Right renal cortex interstitium (tissue), 3 donors: ENCODE data around the gene DDIT4. TPM values are rescaled to one million over a fixed set of nuclear protein-coding genes. Genes with fewer than 3 reads are reported as not detected.
"Not testable (repeated sequence)": the region's sequence is repeated elsewhere in the genome, so short reads cannot be mapped to it uniquely, and the experiment has no call there.

Source experiments
- DNase-seq, 3 donors: peaks; one replicate each; pipeline ENCODE4 v3.0.0-alpha.2; 2013; ENCODE audit warnings: low read depth in 3 of 3, low spot score in 2 of 3
- polyA plus RNA-seq, 3 donors: library from polyadenylated mRNA; unstranded; fragments of 120-200 nt; gene quantifications; one replicate each; pipeline ENCODE4 v1.2.1, GENCODE V29; 2013; ENCODE audit not compliant: insufficient read length in 3 of 3

The DDIT4 gene
- polyA plus RNA-seq, 3 donors = 41.1 to 54.3 (median 52.9) TPM

- no peak for DNase-seq
These were observed 7.5 kb upstream of the DDIT4 start for GRCh38 chr10:72265990-72266865.

- DNase-seq = no peak
These were observed 6.3 kb upstream of the DDIT4 start for GRCh38 chr10:72267381-72267780.

- DNase-seq = no peak
These were observed 5.8 kb upstream of the DDIT4 start for GRCh38 chr10:72267819-72268399.

DNA sequence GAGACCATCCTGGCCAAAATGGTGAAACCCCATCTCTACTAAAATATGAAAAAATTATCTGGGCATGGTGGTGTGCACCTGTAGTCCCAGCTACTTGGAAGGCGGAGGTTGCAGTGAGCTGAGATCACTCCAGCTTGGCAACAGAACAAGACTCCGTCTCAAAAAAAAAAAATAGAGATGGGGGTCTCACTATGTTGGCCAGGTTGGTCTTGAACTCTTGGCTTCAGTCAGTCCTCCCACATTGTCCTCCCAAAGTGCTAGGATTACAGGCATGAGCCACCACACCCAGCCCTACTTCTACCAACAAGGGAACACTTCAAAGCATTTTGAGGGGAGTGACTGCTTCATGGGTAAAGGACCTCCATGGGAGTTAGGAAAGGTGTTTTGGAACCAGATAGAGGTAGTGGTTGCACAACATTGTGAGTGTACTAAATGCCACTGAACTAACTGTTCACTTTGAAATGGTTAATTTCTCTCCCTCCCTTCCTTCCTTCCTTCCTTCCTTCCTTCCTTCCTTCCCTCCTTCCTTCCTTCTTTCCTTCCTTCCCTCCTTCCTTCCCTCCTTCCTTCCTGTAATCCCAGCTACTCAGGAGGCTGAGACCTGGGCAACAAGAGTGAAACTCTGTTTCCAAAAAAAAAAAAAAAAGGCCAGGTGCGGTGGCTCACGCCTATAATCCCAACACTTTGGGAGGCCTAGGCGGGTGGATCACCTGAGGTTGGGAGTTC, 5.1 kb upstream of the DDIT4 start:
- not testable (repeated sequence) for DNase-seq

- DNase-seq = no peak
These were observed 3.0 kb upstream of the DDIT4 start for GRCh38 chr10:72270607-72271281.

DNA sequence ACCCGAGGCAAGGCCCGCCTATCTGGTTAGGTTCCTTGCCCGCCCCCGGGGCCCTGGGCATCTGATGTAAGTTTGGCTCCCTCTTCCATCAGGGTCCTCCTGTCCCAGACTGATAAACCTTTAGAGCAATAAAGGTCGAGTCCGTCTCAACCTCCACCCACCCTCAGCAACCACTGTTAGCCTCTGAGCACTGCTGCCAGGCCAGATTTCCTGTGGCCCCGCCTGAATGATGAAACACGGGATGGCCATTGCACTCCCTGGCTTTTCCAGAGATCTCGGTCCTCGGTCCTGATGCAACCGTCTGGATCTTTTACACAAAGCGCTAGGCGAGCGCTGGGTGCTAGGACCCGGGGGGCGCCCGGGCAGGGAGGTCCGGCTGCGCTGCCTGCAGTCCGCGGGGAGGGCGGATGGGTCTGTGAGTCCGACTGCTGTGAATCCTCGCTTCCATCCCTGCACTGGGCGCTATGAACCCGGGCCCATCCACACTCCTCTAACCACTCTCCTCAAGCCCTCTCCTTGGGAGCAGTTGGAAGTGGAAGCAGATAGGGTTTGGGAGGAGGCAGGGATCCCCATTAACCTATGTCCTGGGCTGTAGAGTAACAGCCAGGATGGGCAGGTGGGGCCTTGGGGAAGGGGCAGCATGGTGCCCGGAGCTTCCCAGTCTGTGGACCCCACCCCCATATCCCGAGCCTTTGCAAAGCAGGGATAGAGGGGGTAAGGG, 875 bp upstream of the DDIT4 start:
- DNase-seq = peak in 2 of 3 donors; percentile 73 to 87

DNA sequence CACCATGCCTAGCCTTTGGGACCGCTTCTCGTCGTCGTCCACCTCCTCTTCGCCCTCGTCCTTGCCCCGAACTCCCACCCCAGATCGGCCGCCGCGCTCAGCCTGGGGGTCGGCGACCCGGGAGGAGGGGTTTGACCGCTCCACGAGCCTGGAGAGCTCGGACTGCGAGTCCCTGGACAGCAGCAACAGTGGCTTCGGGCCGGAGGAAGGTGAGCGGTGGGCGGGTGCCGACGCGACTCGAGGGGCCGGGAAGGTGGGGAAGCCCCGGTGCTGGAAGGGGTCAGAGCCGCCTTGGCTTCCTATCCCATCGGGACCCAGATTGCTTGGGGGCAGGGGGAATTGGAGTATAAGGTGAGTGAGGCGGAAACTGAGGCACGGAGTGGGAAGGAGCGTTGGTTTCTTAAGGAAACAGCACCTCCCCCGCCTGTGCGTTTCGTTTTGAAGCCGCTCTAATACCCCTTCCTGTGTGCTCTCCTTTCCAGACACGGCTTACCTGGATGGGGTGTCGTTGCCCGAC, 547 bp downstream of the DDIT4 start:
- no peak for DNase-seq

GRCh38 chr10:72274730-72275350, 1.1 kb downstream of the DDIT4 start:
- DNase-seq = no peak

DNA sequence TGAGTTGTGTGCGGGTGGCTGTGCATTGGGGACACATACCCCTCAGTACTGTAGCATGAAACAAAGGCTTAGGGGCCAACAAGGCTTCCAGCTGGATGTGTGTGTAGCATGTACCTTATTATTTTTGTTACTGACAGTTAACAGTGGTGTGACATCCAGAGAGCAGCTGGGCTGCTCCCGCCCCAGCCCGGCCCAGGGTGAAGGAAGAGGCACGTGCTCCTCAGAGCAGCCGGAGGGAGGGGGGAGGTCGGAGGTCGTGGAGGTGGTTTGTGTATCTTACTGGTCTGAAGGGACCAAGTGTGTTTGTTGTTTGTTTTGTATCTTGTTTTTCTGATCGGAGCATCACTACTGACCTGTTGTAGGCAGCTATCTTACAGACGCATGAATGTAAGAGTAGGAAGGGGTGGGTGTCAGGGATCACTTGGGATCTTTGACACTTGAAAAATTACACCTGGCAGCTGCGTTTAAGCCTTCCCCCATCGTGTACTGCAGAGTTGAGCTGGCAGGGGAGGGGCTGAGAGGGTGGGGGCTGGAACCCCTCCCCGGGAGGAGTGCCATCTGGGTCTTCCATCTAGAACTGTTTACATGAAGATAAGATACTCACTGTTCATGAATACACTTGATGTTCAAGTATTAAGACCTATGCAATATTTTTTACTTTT, 1.8 kb downstream of the DDIT4 start:
- DNase-seq = no peak

GRCh38 chr10:72276013-72276387, 2.3 kb downstream of the DDIT4 start:
- no peak for DNase-seq

DNA sequence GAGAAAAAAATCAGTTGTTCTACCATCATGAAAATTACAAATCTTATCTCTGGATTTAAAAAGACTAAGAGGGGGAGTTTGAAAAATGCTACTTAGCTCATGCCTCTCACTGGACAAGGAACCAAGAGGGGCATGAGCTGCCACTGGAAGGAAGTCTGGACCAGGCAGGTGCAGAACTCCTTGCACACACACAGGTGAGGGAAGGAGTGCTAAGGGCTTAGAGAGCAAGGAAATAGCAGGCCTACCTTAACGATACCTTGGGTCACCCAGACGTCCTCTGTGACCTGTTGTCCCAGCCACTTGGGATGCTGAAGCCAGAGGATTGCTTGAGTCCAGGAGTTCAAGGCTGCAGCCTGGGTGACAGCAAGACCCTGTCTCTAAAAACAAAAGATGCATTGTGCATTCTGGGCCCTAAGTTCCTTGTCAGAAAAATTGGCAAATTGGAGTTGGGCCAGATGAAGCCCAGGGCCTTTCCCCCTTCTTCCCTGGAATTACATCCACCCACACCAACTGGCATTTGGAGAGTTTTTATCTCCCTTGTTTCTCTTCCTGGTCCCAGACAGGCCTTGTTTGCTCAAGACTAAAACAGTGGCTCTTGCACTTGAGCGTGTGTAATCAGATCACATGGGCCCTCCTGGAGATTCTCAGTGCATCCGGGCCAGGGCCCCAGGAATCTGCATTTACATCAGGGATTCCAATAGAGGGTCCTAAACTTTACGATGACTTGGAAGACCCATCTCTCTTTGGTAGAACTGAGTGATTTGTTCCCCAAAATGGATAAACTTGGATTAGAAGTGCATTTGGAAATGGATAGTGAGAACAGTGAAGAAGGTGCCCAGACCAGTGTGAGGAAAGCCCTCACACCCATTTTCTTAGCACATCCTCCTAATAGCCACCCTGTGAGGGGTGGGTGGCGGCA, 3.0 kb downstream of the DDIT4 start:
- no peak for DNase-seq

- no peak for DNase-seq
These were observed 3.7 kb downstream of the DDIT4 start for GRCh38 chr10:72277340-72277995.

DNA sequence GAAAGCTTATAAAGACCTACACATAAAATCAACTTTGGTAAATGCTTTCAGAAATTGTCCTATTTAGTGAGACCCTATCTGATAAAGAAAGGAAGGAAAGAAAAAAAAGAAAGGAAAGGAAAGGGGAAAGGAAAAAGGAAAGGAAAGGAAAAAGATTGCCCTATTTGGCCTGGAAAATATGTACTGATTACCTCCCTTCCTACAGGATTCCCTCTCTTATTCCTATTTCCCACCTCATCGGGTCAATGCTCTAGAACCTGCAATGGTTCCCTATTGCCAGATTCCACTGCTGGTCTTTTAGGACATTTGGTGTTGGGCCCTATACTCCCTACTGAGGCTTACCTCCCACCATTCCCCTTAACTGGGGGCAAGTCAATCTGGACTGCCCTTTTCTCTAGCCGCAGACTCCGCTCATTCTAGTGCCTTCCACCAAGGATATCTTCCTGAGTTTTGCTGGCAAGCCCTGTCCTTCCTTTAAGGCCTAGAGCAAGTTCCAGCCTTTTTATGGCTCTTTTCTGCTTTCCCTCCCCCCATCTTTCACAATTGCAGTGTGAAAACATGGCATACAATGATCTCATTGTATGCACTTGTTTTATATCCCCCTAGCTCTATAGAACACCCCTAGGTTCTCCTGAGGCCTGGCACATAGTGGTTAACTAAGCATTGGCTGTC, 4.4 kb downstream of the DDIT4 start:
- DNase-seq = no peak

GRCh38 chr10:72278668-72279393, 5.1 kb downstream of the DDIT4 start:
- DNase-seq = no peak

DNA sequence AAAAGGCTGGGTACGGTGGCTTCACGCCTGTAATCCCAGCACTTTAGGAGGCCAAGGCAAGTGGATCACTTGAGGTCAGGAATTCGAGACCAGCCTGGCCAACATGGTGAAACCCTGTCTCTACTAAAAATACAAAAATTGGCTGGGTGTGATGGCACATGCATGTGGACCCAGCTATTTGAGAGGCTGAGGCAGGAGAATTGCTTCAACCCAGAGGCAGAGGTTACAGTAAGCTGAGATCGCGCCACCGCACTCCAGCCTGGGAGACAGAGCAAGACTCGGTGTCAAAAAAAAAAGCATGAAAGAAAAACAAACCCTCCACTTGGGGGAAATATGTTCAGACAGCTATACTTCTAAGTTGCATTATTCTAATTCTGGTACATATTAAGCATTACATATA, 5.9 kb downstream of the DDIT4 start:
- not testable (repeated sequence) for DNase-seq

DNA sequence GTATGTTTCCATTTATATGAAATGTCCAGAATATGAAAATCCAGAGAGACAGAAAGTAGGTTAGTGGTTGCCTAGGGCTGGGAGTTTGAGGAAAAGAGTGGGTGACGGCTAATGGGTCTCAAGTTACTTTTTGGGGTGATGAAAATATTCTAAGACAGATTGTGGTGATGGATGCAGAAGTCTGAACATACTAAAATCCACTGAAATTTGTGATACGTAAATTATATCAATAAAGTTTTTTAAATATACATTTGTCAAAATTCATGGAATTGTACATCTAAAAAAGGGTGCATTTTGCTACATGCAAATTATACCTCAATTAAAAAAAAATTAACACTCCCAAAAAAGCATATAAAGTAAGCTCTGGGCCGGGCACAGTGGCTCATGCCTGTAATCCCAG, 9.4 kb downstream of the DDIT4 start:
- no peak for DNase-seq
